K562 (cell line): Measurements from ENCODE around the gene PLCB3. TPM values are rescaled to one million over a fixed set of nuclear protein-coding genes. Genes with fewer than 3 reads are reported as not detected.

Experiments used
- HMGN3 ChIP-seq: IDR thresholded peaks from 2 replicates; pipeline ENCODE4 v1.6.1; 2011; ENCODE audit warnings: borderline replicate concordance, low read depth, mild to moderate bottlenecking, mixed read lengths, low read length; ENCODE audit not compliant: insufficient read length; ENCODE audit errors: extremely low read depth
- TSHZ1 ChIP-seq: fragments of 250-450 bp; sonication (Bioruptor Pico); IDR thresholded peaks from 2 replicates; pipeline ENCODE4 v1.4.0; 2020; ENCODE audit warnings: mild to moderate bottlenecking, moderate library complexity
- ZNF232 ChIP-seq: sonication (generic); formaldehyde crosslinking; IDR thresholded peaks from 2 replicates; pipeline ENCODE4 v1.8.0; 2022; ENCODE audit warnings: mild to moderate bottlenecking, missing genetic modification reagents
- ZNF407 ChIP-seq: fragments of 450-650 bp; IDR thresholded peaks from 2 replicates; pipeline ENCODE4 v1.6.1; 2016; ENCODE audit warnings: low read depth
- ZNF445 ChIP-seq: fragments of 250-450 bp; sonication (Bioruptor Pico); IDR thresholded peaks from 2 replicates; pipeline ENCODE4 v1.4.0; 2020; ENCODE audit warnings: low read depth, mild to moderate bottlenecking, moderate library complexity
- polyA plus RNA-seq, 8 experiments: library from polyadenylated mRNA; depleted of rRNA in 4 of 8; stranded (reverse) in 5 of 8; unstranded in 3 of 8; fragments of >200 nt; fragmentation: Nextera tagmentation in 2 of 8; fragmentation: Illumina TruSeq in 1 of 8; extraction: Ambion mirVana in 2 of 8; extraction: Trizol in 1 of 8; gene quantifications; 2 replicates each; pipeline versions ENCODE4 v1.2.1 to v1.2.3, GENCODE V29; 2011 to 2014; ENCODE audit warnings: inconsistent platforms in 1 of 8, missing spikeins in 1 of 8
- total RNA-seq, 7 experiments: library from RNA; depleted of rRNA in 6 of 7; stranded (reverse); fragments of >200 nt in 6 of 7; fragmentation: Illumina TruSeq in 2 of 7; extraction: Trizol in 2 of 7; gene quantifications; 2 replicates each; pipeline versions ENCODE4 v1.2.1 to v1.2.3, GENCODE V29; 2011 to 2021; ENCODE audit warnings: low replicate concordance in 1 of 7

PLCB3 gene
- total and polyA plus RNA-seq, 9 of the 15 experiments (the other 6 are each of a cell fraction or from before 2014, with no cell fraction given): 0.31 to 44.8 (median 14.6) TPM

GRCh38 chr11:64207256-64208085, 43.9 kb upstream of the PLCB3 start (continued):
- no peak for TF ChIP-seq ZNF407
- TF ChIP-seq TSHZ1 (CRISPR knock-in tag): no peak
- TF ChIP-seq ZNF445 (CRISPR knock-in tag): no peak
- peak; percentile 45 for TF ChIP-seq HMGN3
- TF ChIP-seq ZNF232 (CRISPR knock-in tag): no peak
